Middle frontal gyrus (tissue), 1 donor: ENCODE results near the gene UBL4B.
A peak's percentile ranks its signal among the peaks of the same experiment; 100 is the strongest.

Experiments used
- DNase-seq: peaks from one replicate; pipeline ENCODE4 v3.0.0-alpha.2; 2015; ENCODE audit warnings: low spot score; ENCODE audit errors: extremely low spot score

Gene UBL4B

GRCh38 chr1:110113551-110113950, 1.3 kb downstream of the UBL4B start:
- DNase-seq = no peak

GRCh38 chr1:110114173-110114572, 1.9 kb downstream of the UBL4B start:
- DNase-seq = no peak

GRCh38 chr1:110114784-110115183, 2.5 kb downstream of the UBL4B start:
- no peak for DNase-seq

GRCh38 chr1:110118636-110119396, 6.6 kb downstream of the UBL4B start:
- DNase-seq = no peak

- no peak for DNase-seq
Observed at GRCh38 chr1:110119843-110120242, 7.6 kb downstream of the UBL4B start.

GRCh38 chr1:110120960-110121561, 8.8 kb downstream of the UBL4B start:
- DNase-seq = no peak

- no peak for DNase-seq
Observed at GRCh38 chr1:110123224-110123623, 11.0 kb downstream of the UBL4B start.

- no peak for DNase-seq
Observed at GRCh38 chr1:110125810-110126209, 13.6 kb downstream of the UBL4B start.

- peak; percentile 71 for DNase-seq
Observed at GRCh38 chr1:110130113-110130591, 17.9 kb downstream of the UBL4B start.

- no peak for DNase-seq
Observed at GRCh38 chr1:110130989-110131388, 18.7 kb downstream of the UBL4B start.

GRCh38 chr1:110132682-110133081, 20.4 kb downstream of the UBL4B start:
- no peak for DNase-seq

GRCh38 chr1:110133436-110133835, 21.2 kb downstream of the UBL4B start:
- peak; percentile 33 for DNase-seq

- no peak for DNase-seq
Observed at GRCh38 chr1:110134050-110134595, 21.9 kb downstream of the UBL4B start.

GRCh38 chr1:110135246-110135645, 23.0 kb downstream of the UBL4B start:
- no peak for DNase-seq

GRCh38 chr1:110135666-110136065, 23.4 kb downstream of the UBL4B start:
- peak; percentile 24 for DNase-seq

- DNase-seq = peak; percentile 79
Observed at GRCh38 chr1:110136911-110137310, 24.7 kb downstream of the UBL4B start.

GRCh38 chr1:110138956-110139355, 26.7 kb downstream of the UBL4B start:
- DNase-seq = no peak

GRCh38 chr1:110144366-110144765, 32.1 kb downstream of the UBL4B start:
- DNase-seq = no peak

- DNase-seq = no peak
Observed at GRCh38 chr1:110148961-110149360, 36.7 kb downstream of the UBL4B start.

- DNase-seq = peak; percentile 47
Observed at GRCh38 chr1:110150330-110151174, 38.3 kb downstream of the UBL4B start, which contains the start of gene SLC6A17. TSS of gene SLC6A17 (plus strand) at chr1:110150494. CDS start at chr1:110166930, 16,436 bp downstream.

- no peak for DNase-seq
Observed at GRCh38 chr1:110151175-110151669, 39.0 kb downstream of the UBL4B start.
